Renal cortex interstitium (tissue), 11 donors: ENCODE data around the gene GPRIN2. TPM values are rescaled to one million over a fixed set of nuclear protein-coding genes. Genes with fewer than 3 reads are reported as not detected.
A peak's percentile ranks its signal among the peaks of the same experiment; 100 is the strongest.
"Not testable (repeated sequence)": the region's sequence is repeated elsewhere in the genome, so short reads cannot be mapped to it uniquely, and the experiment has no call there.

Source experiments
- DNase-seq, 11 donors: peaks; one replicate each; pipeline ENCODE4 v3.0.0-alpha.2; 2013; ENCODE audit warnings: low read depth in 9 of 11, low spot score in 4 of 11; ENCODE audit errors: extremely low read depth in 1 of 11
- polyA plus RNA-seq, 3 donors: library from polyadenylated mRNA; unstranded; fragments of 120-200 nt; gene quantifications; one replicate each; pipeline ENCODE4 v1.2.1, GENCODE V29; 2013; ENCODE audit not compliant: insufficient read length in 3 of 3

Gene GPRIN2
- polyA plus RNA-seq, 3 donors = 3.1 to 7.0 (median 3.8) TPM

- no peak for DNase-seq
These were observed 14.5 kb downstream of the GPRIN2 start for GRCh38 chr10:46541735-46542566.

- DNase-seq = peak in 4 of 11 donors; percentile 54 to 74 (median 63)
These were observed 15.3 kb downstream of the GPRIN2 start for GRCh38 chr10:46541017-46541661.

- no peak for DNase-seq
These were observed 15.9 kb downstream of the GPRIN2 start for GRCh38 chr10:46540412-46541016.

- DNase-seq = peak in 1 of 11 donors; percentile 69
These were observed 16.7 kb downstream of the GPRIN2 start for GRCh38 chr10:46539596-46540411.

GRCh38 chr10:46538717-46539426 is 17.6 kb downstream of the GPRIN2 start:
- DNase-seq = no peak

- no peak for DNase-seq
These were observed 18.3 kb downstream of the GPRIN2 start for GRCh38 chr10:46538155-46538554.

GRCh38 chr10:46537309-46537708 is 19.1 kb downstream of the GPRIN2 start:
- no peak for DNase-seq

- no peak for DNase-seq
These were observed 19.7 kb downstream of the GPRIN2 start for GRCh38 chr10:46536781-46537180.

- DNase-seq = no peak
These were observed 20.3 kb downstream of the GPRIN2 start for GRCh38 chr10:46536171-46536570.

- DNase-seq = no peak
These were observed 21.5 kb downstream of the GPRIN2 start for GRCh38 chr10:46534828-46535524.

GRCh38 chr10:46532256-46532655 is 24.2 kb downstream of the GPRIN2 start:
- DNase-seq = not testable (repeated sequence)

GRCh38 chr10:46530249-46531186 is 25.9 kb downstream of the GPRIN2 start:
- DNase-seq = no peak

- DNase-seq = not testable (repeated sequence)
These were observed 26.7 kb downstream of the GPRIN2 start for GRCh38 chr10:46529742-46530141.

- no peak for DNase-seq
These were observed 27.5 kb downstream of the GPRIN2 start for GRCh38 chr10:46528675-46529615.

- no peak for DNase-seq
These were observed 28.2 kb downstream of the GPRIN2 start for GRCh38 chr10:46528171-46528671.
